RWPE1 (cell line): ENCODE measurements around the gene TNXB.
"Not testable (repeated sequence)": the region's sequence is repeated elsewhere in the genome, so short reads cannot be mapped to it uniquely, and the experiment has no call there.

Experiments used
- CTCF ChIA-PET: fragments of 350-600 bp; sonication (Branson Sonifier 250); formaldehyde crosslinking; extraction: SDS; loops from one replicate; lab custom pipeline; 2021; lab: Yijun Ruan, JAX
- POLR2A ChIA-PET: fragments of 400-600 bp; formaldehyde crosslinking; extraction: SDS; loops from one replicate; lab custom pipeline; 2020; ENCODE audit warnings: antibody characterized with exemption; ENCODE audit not compliant: low non-redundant PET; lab: Yijun Ruan, JAX
- DNase-seq: peaks from one replicate; pipeline ENCODE4 v3.0.0; 2012; ENCODE audit warnings: low spot score
- H3K27ac ChIP-seq: fragments of 450-650 bp; 2 replicates; pipeline ENCODE4 v1.5.1; 2017
- TF ChIP-seq, protein P1 (sequence below): fragments of 450-650 bp; conservative IDR thresholded peaks from 2 replicates; pipeline ENCODE4 v1.5.1; 2017; ENCODE audit warnings: low read depth, mild to moderate bottlenecking

Gene TNXB

DNA sequence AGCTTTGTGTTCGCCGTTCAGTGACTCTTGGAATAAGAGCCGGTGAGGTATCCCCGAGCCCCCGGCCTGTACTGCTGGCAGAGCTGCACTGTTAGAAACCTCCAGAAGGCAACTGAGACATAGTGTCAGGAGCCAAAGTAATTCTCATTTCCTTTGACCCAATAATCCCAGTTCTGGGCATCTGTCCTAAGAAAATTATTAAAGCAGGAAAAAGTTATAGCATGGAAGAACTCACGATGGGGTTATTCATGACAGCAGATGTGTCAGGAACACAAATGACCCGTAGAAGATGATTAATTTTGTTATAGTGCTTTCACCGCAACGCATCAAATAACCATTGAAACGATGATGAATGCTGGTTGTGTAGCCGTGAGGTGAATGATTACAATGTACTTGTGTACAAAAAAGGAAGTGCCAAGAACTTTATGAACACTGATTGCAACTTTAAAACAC, 50.6 kb downstream of the TNXB start:
- TF ChIP-seq, protein P1, sequence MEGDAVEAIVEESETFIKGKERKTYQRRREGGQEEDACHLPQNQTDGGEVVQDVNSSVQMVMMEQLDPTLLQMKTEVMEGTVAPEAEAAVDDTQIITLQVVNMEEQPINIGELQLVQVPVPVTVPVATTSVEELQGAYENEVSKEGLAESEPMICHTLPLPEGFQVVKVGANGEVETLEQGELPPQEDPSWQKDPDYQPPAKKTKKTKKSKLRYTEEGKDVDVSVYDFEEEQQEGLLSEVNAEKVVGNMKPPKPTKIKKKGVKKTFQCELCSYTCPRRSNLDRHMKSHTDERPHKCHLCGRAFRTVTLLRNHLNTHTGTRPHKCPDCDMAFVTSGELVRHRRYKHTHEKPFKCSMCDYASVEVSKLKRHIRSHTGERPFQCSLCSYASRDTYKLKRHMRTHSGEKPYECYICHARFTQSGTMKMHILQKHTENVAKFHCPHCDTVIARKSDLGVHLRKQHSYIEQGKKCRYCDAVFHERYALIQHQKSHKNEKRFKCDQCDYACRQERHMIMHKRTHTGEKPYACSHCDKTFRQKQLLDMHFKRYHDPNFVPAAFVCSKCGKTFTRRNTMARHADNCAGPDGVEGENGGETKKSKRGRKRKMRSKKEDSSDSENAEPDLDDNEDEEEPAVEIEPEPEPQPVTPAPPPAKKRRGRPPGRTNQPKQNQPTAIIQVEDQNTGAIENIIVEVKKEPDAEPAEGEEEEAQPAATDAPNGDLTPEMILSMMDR: no peak
- CTCF ChIA-PET: no interaction called here
- POLR2A ChIA-PET: no interaction called here

DNA sequence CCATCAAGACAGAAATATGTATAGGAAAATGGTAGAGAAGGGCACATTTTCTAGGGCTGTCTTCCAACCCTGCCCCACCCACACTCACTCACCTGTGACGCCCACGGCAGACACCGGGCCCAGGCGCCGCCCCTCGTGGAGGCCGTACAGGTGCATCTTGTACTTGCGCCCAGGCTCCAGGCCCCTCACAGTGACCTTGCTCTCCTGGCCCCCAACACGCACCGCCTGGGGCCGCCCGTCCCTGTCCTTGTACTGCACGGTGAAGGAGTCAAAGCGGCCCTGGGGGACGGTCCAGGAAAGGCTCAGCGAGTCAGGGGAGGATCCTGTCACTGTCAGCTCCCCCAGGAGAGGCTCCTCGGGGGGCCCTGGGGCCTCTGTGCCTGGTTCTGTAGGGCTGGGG, 51.2 kb downstream of the TNXB start:
- no peak for DNase-seq
- POLR2A ChIA-PET: no interaction called here
- H3K27ac ChIP-seq: no peak overlapping the region
- CTCF ChIA-PET: no interaction called here
- TF ChIP-seq, protein P1: no peak

More for the DNA sequence above, 50.6 kb downstream of the TNXB start:
- DNase-seq: no peak
- H3K27ac ChIP-seq: no peak overlapping the region

DNA sequence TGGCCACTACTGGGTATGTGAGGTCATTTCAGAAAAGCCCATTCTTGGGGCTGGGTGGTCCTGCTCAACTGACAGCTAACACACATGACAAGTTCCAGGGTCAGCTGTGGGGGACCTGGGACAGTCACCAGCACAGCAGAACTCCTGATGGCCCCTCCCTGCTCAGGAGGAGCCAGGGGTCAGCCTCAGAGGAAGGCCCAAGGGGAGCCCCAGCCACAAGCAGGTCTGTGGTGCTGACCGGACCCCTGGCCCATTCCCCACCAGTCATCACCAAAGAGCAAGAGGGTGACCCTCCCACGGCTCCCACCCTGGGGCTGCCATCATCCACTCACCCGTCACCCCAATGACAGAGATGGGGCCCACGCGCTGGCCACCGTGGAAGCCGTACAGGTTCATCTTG, 52.9 kb downstream of the TNXB start:
- ChIA-PET CTCF (no interaction called here), POLR2A (no interaction called here)
- TF ChIP-seq, protein P1: no peak
- no peak for DNase-seq
- H3K27ac ChIP-seq: no peak overlapping the region

DNA sequence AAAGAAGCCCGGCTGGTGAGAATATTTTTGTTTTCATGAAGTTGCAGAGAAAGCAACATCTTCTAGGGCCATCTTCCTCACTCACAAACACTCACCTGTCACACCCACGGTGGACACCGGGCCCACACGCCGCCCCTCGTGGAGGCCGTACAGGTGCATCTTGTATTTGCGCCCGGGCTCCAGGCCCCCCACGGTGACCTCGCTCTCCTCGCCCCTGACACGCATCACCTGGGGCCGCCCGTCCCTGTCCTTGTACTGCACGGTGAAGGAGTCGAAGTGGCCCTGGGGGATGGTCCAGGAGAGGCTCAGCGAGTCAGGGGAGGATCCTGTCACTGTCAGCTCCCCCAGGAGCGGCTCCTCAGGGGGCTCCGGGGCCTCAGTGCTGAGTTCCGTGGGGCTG, 53.4 kb downstream of the TNXB start:
- H3K27ac ChIP-seq, POLR2A ChIA-PET, DNase-seq, CTCF ChIA-PET: not testable (repeated sequence)

DNA sequence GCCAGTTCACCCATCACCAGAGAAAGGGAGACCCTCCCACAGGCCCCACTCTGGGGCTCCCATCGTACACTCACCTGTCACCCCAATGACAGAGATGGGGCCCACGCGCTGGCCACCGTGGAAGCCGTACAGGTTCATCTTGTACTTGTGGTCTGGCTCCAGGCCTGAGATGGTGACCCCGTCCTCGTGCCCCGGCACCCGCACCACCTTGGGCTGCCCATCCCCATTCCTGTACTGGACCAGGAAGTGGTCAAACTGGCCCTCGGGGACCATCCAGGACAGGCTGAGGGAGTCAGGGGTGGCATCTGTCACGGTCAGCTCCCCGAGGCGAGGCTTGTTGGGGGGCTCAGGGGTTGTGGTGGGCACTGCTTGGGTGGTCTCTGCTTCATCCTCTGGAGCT, 55.8 kb downstream of the TNXB start:
- POLR2A ChIA-PET, CTCF ChIA-PET, H3K27ac ChIP-seq, DNase-seq: not testable (repeated sequence)

DNA sequence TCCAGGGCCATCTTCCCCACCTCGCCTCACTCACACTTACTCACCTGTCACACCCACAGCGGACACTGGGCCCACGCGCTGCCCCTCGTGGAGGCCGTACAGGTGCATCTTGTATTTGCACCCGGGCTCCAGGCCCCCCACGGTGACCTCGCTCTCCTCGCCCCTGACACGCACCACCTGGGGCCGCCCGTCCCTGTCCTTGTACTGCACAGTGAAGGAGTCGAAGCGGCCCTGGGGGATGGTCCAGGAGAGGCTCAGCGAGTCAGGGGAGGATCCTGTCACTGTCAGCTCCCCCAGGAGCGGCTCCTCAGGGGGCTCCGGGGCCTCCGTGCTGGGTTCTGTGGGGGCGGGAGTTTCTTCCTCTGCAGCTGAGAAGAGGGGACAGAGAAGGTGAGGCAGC, 56.5 kb downstream of the TNXB start:
- DNase-seq, POLR2A ChIA-PET, CTCF ChIA-PET, H3K27ac ChIP-seq: not testable (repeated sequence)

DNA sequence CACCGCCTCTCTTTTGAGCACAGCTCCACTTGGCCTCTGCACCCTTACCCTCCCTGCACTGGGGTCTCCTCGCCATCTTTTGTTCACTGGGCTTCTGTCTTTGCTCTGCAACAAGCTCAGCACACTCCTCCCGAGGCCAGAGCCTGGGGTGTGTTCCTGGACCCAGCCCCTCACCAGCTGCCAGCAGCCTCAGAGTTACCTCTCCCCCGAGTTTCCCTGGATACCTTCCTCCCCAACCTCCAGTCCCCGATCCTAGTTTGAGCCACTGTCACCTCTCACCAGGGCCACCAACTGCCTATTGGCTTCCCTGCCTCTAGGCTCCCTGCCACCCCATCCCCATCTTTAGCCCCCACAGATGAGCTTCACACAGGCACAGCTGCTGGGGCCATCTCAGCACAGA, 58.6 kb downstream of the TNXB start:
- DNase-seq: no peak
- POLR2A ChIA-PET: no interaction called here
- CTCF ChIA-PET: no interaction called here
- no peak overlapping the region for H3K27ac ChIP-seq
- TF ChIP-seq, protein P1: no peak

DNA sequence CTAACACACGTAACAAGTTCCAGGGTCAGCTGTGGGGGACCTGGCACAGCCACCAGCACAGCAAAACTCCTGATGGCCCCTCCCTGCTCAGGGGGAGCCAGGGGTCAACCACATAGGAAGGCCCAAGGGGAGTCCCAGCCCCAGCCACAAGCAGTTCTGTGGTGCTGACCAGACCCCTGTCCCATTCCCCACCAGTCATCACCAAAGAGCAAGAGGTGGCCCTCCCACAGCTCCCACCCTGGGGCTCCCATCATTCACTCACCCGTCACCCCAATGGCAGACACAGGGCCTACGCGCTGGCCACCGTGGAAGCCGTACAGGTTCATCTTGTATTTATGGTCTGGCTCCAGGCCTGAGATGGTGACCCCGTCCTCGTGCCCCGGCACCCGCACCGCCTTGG, 59.4 kb downstream of the TNXB start:
- CTCF ChIA-PET, POLR2A ChIA-PET, DNase-seq, H3K27ac ChIP-seq: not testable (repeated sequence)

DNA sequence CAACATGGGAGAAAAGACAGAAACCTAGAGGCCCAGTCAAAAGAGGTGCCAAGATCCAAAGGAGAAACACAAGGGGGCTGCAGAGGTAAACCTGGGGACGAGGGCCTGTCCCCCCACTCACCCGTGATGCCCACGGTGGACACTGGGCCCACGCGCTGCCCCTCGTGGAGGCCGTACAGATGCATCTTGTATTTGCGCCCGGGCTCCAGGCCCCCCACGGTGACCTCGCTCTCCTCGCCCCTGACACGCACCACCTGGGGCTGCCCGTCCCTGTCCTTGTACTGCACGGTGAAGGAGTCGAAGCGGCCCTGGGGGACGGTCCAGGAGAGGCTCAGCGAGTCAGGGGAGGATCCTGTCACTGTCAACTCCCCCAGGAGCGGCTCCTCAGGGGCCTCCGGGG, 60.0 kb downstream of the TNXB start:
- CTCF ChIA-PET: interaction anchor here (0.9 kb wide), 1 partner anchor 25 kb away, joined by 4 read pairs; no protein-coding TSS in a partner anchor
- H3K27ac ChIP-seq, DNase-seq, POLR2A ChIA-PET: not testable (repeated sequence)
